CD4-positive, alpha-beta T cell treated with Interleukin-10 for 1 hour (primary cell): ENCODE results near the gene TMA7B.
A peak's percentile ranks its signal among the peaks of the same experiment; 100 is the strongest.

ENCODE experiments used
- DNase-seq: peaks from one replicate; pipeline ENCODE4 v3.0.0-alpha.2; 2020

TMA7B gene

DNA sequence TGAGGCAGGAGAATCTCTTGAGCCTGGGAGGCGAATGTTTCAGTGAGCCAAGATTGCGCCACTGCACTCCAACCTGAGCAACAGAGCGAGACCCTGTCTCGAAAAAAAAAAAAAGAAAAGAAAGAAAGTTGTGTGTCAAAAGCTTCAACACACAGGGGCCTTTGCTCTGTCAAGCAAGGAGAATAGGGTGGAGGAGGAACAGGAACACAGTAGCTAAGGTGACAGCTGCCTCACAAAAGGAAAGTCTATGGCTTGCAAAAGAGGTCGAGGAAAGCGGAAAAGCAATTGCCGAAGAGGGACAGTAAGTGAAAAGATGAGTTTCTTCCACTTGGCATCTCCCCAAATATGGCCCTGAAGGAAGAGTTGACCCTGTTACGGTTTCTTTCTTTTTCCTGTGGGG, 26.5 kb upstream of the TMA7B start:
- DNase-seq: no peak

DNA sequence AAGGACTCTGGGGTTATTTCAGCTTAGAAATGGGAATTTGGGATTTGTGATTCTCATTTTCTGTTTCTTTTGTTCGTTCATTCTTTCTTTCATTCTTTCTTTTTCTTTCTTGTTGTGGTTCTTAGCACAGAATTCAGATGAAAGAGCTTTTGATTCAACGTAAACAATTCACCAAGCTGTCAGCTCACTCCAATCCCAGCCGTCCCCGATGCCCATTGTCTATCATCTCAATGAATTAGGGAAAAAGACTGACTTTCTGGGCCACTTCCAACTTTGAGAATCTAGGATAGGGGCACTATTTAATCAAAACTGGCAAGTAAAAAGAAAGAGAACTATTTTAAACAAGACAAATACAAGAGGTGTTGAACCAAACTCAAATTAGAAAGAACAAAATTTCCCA, 25.1 kb upstream of the TMA7B start:
- no peak for DNase-seq

DNA sequence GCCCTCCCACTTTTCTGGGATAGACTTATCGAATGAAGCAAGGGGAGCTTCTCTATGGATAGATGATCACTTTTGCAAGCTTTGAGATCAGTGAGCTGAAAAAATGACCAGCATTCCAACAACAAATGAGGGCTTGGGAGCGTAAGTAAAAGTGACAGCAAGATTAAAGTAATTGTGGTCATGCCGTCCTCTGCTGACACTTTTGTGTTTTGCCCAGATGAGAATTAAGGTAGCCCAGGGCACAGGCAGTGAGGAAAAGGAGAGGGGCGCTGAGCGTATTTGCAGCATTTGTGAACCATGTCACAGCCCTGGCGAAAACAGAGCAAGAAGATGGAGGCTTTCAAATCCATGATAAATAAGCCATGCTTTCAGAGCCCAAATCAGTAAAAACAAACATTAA, 24.6 kb upstream of the TMA7B start:
- no peak for DNase-seq

DNA sequence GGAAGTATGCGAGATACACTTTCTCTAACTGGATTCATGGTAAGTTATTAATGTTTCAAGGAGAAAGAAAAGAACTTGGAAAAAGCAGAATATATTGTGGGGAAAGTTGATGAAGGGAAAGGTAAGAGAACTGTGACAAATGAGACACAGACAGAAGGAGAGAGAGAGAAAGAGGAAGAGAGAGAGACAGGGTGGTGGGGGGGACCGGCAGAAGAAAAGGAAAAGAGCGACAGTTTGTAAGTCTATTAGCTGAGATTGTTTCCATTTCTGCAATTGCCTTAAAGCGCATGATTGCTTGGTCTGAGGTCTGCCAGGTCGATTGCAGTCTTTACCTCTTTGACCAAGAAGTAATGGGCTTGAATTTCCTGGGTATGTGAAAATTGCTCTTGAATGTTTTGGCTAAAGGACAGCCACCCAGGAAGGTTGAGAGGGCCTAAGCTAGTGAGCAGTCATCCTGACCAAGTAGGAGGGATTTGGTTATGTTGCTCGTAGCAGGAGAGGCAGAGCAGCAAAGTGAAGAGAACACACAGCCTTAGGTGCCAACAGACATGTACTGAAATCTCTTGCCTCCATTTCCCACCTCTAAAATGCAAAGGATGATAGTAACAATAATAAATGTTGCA, 23.6 kb upstream of the TMA7B start:
- no peak for DNase-seq

DNA sequence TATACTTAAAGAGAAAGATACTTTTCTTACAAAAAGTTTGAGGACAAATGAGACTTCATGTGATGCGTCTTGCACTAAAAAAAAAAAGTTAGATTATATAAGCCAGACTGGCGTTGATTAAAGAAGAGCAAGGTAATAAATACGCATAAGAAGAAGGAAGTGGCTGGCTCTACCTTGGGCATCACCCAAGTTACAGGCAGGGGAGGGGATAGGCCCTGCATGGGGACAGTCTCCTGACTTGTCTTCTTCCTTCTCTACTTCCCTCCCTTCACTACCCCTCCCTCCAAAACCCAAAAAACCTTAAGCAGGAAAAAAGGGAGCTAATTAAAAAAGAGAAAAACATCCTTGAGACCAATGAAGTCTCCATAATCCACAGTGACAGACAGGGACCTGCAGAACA, 22.3 kb upstream of the TMA7B start:
- peak; percentile 46 for DNase-seq

DNA sequence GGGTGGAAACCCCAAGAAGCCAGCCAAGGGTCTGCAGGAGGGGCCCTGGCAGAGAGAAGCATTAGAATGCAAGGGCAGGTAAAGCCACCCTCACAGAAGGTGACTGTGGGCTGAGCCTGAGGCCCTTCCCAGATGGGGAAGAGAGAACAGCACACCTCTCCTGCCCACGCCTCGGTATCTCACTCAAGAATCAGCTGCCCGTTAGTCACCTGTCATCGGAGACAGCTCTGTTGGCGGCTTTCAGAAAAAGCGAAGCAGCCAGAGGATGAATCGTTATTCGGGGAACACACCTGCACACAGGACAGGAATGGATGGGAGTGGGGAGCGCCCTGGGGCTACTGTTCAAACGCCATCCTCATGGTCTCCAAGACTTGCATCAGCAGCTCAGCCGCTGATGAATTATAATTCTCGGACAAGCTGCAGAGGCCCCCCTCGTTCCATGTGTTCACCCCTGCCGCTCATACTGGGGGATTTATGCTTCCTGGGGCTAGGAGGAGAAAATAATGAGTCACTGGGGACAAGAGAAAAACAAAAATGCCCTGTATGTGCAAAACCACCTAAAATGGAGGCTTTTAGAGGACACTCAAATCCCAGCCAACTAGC, 21.6 kb upstream of the TMA7B start:
- DNase-seq: no peak

DNA sequence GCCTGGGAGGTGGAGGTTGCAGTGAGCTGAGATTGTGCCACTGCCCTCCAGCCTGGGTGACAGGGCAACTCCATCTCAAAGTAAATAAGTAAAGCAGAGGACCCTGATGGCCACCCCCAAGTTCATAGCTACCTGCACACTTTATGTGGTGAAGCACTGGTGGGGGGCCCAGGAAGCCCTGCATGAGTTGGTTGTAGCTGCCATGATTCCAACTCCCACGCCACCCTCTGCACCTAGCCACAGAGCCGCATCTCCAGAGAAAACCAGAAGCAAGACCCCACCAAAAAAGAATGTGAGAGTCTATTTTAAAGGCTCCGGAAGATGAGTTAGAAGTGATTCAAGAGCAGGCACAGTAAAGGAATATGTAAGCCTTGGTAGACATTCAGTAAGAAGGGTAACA, 20.4 kb upstream of the TMA7B start:
- DNase-seq: no peak

DNA sequence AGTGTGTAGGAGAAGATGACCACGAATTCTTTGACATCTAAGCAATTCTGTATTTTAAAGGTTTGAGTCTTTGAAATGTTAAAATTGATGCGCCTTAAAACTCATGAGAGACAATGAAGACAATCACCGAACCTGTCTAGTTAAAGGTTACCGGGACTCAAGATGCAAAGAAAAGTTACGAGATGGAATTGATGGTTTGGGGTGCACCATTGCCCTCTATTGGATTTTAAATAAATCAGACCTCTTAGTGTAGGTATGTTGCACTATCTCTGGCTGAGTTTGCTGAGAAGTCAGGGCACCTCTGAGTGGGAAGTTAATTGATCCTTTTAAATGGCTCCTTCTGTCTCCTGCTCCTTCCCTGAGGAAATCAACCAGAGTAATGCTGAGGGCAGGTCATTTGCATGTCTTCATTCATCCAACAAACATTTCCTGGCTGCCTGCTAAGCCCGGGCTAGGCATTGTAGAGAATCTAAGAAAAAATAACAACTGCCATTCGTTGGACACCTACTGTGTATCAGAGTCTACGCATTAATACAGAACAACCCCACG, 19.4 kb upstream of the TMA7B start:
- DNase-seq: peak; percentile 74

DNA sequence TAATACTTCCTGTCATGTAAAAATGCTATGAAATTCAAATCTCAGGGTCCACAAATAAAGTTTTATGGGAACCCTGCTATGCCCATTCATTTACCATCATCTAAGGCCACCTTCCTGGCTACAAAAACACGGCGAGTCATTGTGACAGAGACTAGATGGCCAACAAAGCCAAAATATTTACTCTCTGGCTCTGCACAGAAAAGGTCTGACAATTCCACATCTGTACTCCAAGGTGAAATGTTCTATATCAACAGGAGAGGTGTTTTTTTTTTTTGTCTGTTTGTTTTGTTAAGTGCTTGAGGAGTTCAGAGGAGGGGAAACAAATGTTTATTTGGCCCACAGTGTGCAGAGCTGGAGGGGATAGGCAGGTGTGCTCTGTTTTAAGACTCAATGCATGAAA, 18.6 kb upstream of the TMA7B start:
- no peak for DNase-seq

DNA sequence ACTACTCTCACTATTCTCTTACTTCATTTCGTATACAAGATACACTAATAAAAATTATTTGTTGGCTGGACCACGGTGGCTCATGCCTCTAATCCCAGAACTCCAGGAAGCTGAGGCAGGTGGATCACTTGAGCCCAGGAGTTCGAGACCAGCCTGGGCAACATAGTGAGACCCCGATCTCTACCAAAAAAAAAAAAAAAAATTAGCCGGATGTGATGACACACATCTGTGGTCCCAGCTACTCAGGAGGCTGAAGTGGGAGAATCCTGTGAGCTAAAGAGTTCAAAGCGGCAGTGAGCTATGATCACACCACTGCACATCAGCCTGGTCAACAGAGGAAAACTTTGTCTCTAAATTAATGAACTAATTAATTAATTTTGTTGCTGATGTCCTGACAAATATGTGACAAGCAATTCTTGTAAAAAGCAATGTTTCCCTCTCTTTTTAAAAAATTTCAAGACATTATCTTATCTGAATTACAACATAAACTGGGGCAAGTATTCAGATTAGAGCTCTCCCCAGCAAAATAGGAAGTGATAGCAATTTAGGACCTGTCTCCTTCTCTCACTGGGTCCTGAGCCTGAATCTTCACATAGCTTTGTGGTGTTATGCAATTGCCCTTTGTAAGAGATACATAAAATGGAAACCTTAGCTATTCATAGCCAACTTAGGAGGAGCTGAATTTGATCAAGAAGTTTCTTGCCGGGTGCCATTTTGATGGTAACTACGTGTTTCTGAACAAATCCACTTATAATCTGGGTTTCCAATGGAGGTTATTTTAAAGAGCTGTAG, 17.6 kb upstream of the TMA7B start:
- DNase-seq: no peak

DNA sequence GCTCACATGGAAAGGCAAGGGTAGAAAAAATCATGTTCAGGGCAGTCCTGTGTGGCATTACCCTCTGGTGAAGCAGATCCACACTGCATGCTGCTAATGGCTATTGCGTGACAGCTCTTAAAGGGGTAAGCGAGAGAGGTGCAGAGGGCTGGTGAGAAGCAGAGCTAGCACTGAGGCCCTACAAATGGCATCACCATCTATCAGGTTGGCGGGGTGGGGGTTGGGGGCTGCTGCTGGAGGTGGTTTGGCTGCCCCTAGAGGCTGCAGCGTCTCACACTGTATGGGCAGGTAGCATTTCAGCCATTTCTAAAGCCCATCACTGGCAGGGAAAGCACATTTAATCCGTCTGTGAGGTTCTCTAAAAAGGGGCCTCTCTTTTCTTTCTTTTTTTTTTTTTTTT, 16.9 kb upstream of the TMA7B start:
- DNase-seq: no peak

DNA sequence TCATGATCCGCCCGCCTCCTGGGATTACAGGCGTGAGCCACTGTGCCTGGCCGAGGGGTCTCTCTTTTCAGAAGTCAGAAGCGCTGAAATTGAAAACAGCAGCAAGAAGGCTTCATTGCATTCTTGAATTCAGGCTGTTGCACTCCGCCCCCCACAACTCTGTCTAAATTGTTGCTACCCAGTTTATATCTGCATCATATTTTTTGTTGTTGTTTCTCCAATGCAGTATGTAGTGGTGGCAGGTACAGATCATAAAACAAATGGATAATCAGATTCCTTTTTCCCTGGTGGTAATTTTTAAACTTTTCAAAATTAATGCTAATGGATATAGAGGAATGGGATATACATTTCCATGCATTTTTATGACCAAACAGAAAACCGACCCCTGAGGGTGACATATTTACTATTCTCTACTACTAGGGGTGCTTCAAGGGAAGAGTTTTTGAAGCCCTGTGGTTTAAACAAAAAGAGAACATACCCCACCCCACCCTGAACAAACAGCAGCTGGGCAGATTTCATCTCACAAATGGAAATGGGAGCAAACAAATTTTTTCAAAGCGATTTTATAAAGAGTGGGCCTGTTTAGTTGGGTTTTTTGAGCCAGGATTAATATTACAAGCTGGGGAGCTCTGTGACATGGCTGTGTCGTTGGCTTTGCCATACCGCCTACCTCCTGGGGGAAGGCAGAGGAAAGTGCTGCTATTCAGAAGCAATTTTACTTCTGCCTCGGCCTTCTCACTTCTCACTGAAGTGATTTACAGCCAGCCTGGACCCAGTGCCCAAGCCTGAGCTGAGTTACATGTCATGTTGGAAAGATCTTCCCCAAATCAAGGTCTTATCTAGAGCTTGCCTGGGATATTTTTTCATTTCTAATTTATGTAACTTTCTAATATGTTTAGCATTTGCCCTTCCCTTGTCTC, 16.0 kb upstream of the TMA7B start:
- no peak for DNase-seq

DNA sequence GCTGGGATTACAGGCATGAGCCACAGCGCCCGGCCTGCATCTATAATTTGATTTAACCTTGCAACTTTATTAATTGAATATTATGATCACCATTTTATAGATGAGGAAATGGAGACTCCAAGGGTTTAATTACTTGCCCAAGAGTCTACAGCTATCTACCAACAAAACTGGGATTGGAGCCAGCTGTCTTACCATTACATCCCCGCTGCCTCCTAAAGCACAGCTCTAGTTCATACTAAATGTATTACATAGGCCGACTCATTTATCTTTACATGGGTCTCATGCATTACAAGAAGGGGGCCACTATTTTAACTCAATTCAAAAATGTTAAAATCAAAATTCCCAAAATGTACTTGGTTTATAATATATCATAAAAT, 14.1 kb upstream of the TMA7B start:
- no peak for DNase-seq

DNA sequence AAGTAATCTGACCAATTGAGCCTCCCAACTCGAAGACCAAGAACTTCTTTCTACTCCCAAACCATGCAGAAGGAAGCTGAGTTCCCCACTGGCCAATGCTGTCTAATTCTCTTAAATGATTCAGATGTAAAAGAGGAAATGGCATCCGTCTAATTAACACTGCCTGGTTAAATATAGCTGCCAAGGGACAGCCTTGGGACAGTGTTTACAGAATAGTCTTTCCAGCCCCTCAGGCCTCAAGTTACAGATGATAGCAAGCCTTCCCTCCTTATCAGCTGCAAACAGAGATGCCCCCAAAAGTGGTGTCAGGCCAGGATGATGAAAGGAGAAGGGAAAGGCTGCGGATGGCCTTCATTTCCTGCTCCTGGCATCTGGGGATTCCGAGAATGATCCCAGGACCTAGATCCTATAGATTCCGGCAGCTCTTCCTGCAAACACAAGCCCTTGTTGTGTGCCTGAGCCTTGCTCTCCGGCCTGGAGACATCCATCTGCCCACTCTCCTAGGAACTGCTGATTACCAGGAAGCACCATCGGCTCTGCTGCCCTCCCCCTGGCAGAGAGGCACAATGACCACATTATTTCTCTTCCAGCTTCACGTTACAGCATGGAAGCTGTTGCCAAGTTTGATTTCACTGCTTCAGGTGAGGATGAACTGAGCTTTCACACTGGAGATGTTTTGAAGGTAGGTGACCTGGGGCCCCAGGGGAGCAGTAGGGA, 13.5 kb upstream of the TMA7B start:
- DNase-seq: no peak

DNA sequence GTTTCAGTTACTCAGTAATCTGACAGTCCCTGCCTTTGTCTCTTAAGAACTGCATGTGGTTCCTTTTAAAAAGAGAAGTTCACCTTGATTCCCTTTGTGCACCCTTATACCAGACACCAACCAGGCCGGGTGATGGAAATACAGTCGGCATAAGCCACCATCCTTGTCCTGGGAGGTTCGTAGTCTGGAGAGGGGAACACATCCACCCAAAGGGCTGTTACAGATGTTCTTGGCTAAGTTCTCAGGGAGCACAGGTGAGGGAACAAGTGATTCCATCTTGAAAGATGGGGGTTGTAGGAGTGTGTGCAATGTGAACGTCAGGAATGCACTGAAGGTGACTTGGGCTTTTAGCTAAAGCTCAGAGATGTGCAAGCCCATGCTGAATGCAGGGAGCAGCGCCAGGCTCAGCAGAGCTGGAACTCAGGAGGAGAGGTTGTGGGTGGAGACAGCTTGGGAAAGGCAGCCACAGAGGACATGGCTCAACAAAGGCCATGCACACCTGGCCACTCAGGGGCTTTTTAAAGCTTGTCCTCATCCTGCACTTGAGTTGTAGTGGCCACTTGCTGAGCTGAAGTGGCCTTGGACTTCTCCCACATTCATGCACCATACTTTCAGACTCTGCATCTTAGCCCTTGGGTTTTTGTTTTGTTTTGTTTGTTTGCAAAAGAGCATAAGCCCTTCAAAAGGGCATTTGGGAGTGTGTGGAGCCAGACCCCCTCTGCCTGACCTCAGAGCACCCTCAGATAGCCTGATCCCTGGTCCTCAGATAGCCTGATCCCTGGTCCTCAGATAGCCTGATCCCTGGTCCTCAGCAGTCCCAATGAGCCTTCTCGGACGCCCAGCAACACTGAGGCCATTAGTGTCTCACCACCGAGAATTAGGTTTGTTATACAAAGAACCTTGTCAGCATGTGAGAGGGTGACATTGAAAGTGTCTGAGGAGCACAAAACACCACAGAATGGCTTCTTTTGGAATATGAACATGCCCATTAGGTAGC, 12.7 kb upstream of the TMA7B start:
- DNase-seq: no peak

DNA sequence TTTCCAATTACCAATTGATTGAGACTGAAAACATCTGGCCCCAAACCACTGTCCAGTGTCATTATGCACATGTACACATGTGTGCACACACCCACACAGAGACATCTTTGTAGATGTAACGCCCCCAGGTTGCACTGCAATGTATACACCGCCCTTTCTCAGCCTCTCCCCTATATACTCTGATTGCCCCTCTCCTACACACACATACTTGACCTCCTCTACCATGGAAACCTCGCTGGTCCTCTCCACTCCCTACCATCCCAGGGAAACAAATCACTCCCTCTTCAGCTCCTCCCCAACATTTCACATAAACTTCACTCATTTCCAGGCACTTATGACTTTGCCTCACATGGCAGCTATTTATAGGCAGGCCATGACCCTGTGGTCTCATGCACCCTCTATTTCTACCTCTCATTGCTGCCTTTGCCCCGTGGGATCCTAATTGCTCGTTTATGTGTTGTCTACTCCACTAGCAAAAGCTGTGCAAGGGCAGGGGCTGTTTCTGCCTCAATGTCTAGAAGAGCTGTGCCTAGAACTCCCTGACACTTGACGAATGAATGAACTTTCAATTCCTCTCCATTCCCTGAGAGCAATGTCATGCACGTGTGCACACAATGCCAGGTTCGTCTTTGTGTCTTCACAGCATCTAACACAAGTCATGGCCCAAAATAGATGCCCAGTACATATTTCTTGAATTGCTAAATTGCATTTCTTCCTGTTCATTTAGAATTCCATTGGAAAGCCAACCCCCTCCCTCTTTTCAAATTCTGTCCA, 10.0 kb upstream of the TMA7B start:
- no peak for DNase-seq

DNA sequence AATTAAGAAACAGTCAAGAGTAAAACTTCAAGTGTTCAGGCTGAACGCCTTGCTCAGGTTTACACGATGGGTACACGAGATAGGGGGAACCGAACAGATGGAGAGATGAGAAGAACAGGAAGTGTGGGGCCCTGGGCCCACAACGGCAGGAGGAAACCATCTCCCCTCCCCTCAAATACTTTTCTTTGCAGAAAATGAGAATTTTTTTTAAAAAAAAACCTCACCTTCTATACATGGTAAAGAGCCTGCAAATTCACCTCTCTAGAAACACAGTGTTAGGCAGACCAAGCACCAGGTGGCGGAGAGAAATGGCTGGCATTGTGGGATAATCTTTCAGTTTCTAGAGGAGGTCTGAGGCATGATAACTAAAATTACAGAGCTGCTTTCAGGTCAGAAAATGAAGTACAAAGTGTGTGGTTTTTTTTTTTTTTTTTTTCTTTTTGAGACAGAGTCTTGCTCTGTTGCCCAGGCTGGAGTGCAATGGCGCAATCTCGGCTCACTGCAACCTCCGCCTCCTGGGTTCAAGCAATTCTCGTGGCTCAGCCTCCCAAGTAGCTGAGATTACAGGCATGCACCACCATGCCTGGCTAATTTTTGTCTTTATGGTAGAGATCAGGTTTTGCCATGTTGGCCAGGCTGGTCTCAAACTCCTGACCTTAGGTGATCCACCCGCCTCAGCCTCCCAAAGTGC, 8.4 kb upstream of the TMA7B start:
- peak; percentile 52 for DNase-seq

DNA sequence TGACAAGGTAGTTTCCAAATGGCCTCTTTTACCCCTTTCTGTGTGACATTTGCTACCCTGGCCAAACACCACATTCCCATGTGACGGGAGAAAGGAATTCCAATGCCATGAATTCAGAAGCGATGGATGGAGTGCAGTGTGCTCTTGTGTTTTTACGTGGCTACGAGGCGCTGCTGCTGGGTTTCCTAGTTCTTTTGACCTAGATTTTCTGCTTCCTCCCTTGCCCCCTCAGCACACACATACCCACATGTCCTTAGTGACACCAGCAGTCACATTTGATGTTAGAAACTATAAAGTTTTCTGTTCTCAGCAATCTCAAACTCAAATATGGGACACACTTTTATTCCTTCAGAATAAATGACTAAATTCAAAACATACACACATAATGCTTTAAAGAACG, 7.8 kb upstream of the TMA7B start:
- no peak for DNase-seq

DNA sequence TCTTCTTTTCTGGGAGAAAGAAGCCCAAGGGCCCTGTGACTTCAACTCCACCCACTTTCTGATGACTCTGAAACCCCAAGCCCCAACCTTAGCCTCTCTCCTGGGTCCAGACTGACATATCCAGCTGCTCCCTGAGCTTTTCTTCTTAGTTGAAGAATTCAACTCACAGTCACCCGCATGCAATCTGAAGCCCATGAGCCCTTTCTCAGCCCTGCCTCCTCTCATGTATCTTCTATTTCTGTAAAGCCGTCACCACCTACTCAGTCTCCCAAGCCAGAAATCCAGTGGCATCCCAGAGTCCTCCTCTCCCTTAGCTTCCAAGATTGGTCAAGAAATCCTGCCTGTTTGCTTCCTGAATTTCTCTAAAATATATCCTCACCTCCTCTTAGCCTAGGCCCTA, 7.1 kb upstream of the TMA7B start:
- DNase-seq: no peak

DNA sequence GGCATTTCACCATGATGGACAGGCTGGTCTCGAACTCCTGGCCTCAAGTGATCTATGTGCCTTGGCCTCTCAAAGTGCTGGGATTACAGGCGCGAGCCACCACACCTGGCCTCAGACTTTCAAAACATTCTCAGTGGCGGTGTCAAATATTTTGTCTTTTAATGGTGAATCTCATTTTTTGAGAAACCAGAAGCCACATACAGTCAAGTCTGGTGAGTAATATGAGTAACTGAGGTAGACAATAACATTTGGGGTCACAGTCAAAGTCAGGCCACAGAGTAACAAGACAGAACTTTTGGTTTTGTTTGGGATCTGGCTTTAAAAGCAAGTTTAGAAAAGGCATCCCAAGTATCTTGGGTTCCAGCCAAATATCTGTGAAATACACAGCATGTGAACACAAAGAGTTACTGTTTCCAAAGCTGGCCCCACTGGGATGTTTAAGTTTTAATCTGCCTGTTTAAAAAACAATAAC, 5.6 kb upstream of the TMA7B start:
- DNase-seq: no peak
